Caco-2 (cell line): ENCODE measurements around the gene ENTPD1. TPM values are rescaled to one million over a fixed set of nuclear protein-coding genes. Genes with fewer than 3 reads are reported as not detected.

Experiments
- BruUV-seq: library from RNA; stranded (reverse); fragments of 400-500 nt; replicated peaks from 2 replicates; lab custom pipeline; 2021; lab: Mats Ljungman, UMichigan
- CTCF ChIA-PET: fragments of 300-600 bp; sonication (Branson Sonifier 250); formaldehyde crosslinking; loops from one replicate; lab custom pipeline; 2022; ENCODE audit warnings: antibody characterized with exemption; lab: Charles Lee
- POLR2A ChIA-PET: fragments of 300-600 bp; sonication (Branson Sonifier 250); formaldehyde crosslinking; loops from one replicate; lab custom pipeline; 2022; ENCODE audit warnings: antibody characterized with exemption; lab: Charles Lee
- DNase-seq, 2 experiments: peaks; one replicate each; pipeline versions ENCODE4 v3.0.0 to v3.0.0-alpha.2; 2020 to 2022
- H3K27me3 ChIP-seq: replicated peaks from 2 replicates; pipeline ENCODE4 v1.6.0; 2011; ENCODE audit warnings: low read length; ENCODE audit not compliant: control insufficient read depth, insufficient read depth
- H3K36me3 ChIP-seq: 2 replicates; pipeline ENCODE4 v1.5.1; 2011; ENCODE audit warnings: low read length; ENCODE audit not compliant: control insufficient read depth, insufficient read depth
- H3K4me1 ChIP-seq: fragments of 250-450 bp; sonication (Bioruptor Pico); 2 replicates; pipeline ENCODE4 v1.5.1; 2020; ENCODE audit warnings: mild to moderate bottlenecking
- H3K4me3 ChIP-seq: 2 replicates; pipeline ENCODE4 v1.5.1; 2011; ENCODE audit warnings: low read depth, mild to moderate bottlenecking, control low read depth, low read length
- H3K9me3 ChIP-seq: fragments of 250-450 bp; sonication (Bioruptor Pico); 2 replicates; pipeline ENCODE4 v1.5.1; 2020; ENCODE audit warnings: mild to moderate bottlenecking, moderate library complexity
- H3K27ac Mint-ChIP-seq: one replicate; pipeline ENCODE4 v1.8.0; 2022; ENCODE audit warnings: mixed read lengths; ENCODE audit not compliant: unreplicated experiment
- H3K27me3 Mint-ChIP-seq: one replicate; pipeline ENCODE4 v1.8.0; 2022; ENCODE audit warnings: mixed read lengths; ENCODE audit not compliant: insufficient read depth, unreplicated experiment
- H3K36me3 Mint-ChIP-seq: one replicate; pipeline ENCODE4 v1.8.0; 2022; ENCODE audit warnings: mild to moderate bottlenecking, mixed read lengths; ENCODE audit not compliant: insufficient read depth, unreplicated experiment
- H3K4me1 Mint-ChIP-seq: one replicate; pipeline ENCODE4 v1.8.0; 2022; ENCODE audit warnings: low read depth, mixed read lengths; ENCODE audit not compliant: unreplicated experiment
- H3K4me3 Mint-ChIP-seq: one replicate; pipeline ENCODE4 v1.8.0; 2022; ENCODE audit warnings: mild to moderate bottlenecking, moderate library complexity, mixed read lengths; ENCODE audit not compliant: unreplicated experiment
- H3K9me3 Mint-ChIP-seq: one replicate; pipeline ENCODE4 v1.8.0; 2022; ENCODE audit warnings: mixed read lengths; ENCODE audit not compliant: unreplicated experiment
- CTCF ChIP-seq, 2 experiments: fragments of 200-600 bp in 1 of 2; IDR thresholded peaks; 1 replicate in 1 of 2; 2 replicates in 1 of 2; pipeline versions ENCODE4 v1.5.1 to v1.8.0; 2011 to 2022; ENCODE audit warnings: antibody characterized with exemption in 1 of 2, control low read depth in 1 of 2, inconsistent platforms in 1 of 2, low read depth in 1 of 2, low read length in 1 of 2, mild to moderate bottlenecking in 1 of 2, moderate library complexity in 1 of 2; ENCODE audit not compliant: insufficient read depth in 1 of 2, severe bottlenecking in 1 of 2, unreplicated experiment in 1 of 2
- intact Hi-C: fragments of 100-400 bp; cut with micrococcal nuclease; formaldehyde crosslinking; loops from one replicate; pipeline ENCODE4 v1.10.0; 2022; ENCODE audit not compliant: unreplicated experiment
- total RNA-seq: library from RNA; stranded (reverse); gene quantifications from 2 replicates; pipeline ENCODE4 v1.2.3, GENCODE V29; 2022

Gene ENTPD1
- total RNA-seq, 1 experiment from 2014 or later: 2.2 TPM

- Histone ChIP-seq H3K4me3 (no peak overlapping the region), H3K9me3 (no peaks in the 10 kb centered on the region), H3K36me3 (no peaks in the 10 kb centered on the region), H3K27me3 (no peaks in the 10 kb centered on the region), H3K4me1 (no peaks in the 10 kb centered on the region)
- Mint-ChIP-seq H3K9me3 (no peaks in the 10 kb centered on the region), H3K27me3 (peaks cover 6% of the 10 kb centered on the region), H3K4me3 (no peak overlapping the region), H3K27ac (no peak overlapping the region), H3K36me3 (no peaks in the 10 kb centered on the region), H3K4me1 (no peaks in the 10 kb centered on the region)
- POLR2A ChIA-PET: no interaction called here
- DNase-seq: no peak
- no peak for TF ChIP-seq CTCF (IDR thresholded peaks at IDR 0.05; ENCODE audit: insufficient read depth in 1 of 2, low read depth in 1 of 2, low read length in 1 of 2, severe bottlenecking in 1 of 2, unreplicated experiment in 1 of 2)
- BruUV-seq: no TSS peak
- intact Hi-C loops: no loop called here
- CTCF ChIA-PET: interaction anchor here (1.1 kb wide), 1 partner anchor 58 kb away, joined by 3 read pairs; no protein-coding TSS in a partner anchor
Observed at GRCh38 chr10:95785942-95786669, 30.1 kb downstream of the ENTPD1 start.

- Mint-ChIP-seq H3K4me1 (no peaks in the 10 kb centered on the region), H3K27ac (no peak overlapping the region), H3K36me3 (peaks cover 4% of the 10 kb centered on the region), H3K27me3 (peaks cover 6% of the 10 kb centered on the region), H3K4me3 (no peak overlapping the region), H3K9me3 (no peaks in the 10 kb centered on the region)
- no peak for DNase-seq
- CTCF ChIA-PET: no interaction called here
- BruUV-seq: no TSS peak
- no peak overlapping the region for H3K4me3 ChIP-seq
- POLR2A ChIA-PET: no interaction called here
- no peaks in the 10 kb centered on the region for H3K9me3 ChIP-seq
- no peak for TF ChIP-seq CTCF (IDR thresholded peaks at IDR 0.05; ENCODE audit: insufficient read depth in 1 of 2, low read depth in 1 of 2, low read length in 1 of 2, severe bottlenecking in 1 of 2, unreplicated experiment in 1 of 2)
- intact Hi-C loops: no loop called here
- no peaks in the 10 kb centered on the region for H3K4me1 ChIP-seq
- no peaks in the 10 kb centered on the region for H3K36me3 ChIP-seq
- no peaks in the 10 kb centered on the region for H3K27me3 ChIP-seq
Observed at GRCh38 chr10:95787447-95787846, 31.5 kb downstream of the ENTPD1 start.

- Histone ChIP-seq H3K36me3 (no peaks in the 10 kb centered on the region), H3K9me3 (no peaks in the 10 kb centered on the region), H3K4me1 (no peaks in the 10 kb centered on the region), H3K27me3 (no peaks in the 10 kb centered on the region), H3K4me3 (no peak overlapping the region)
- Mint-ChIP-seq H3K4me1 (no peaks in the 10 kb centered on the region), H3K4me3 (no peak overlapping the region), H3K36me3 (peaks cover 4% of the 10 kb centered on the region), H3K27me3 (peaks cover 2% of the 10 kb centered on the region), H3K9me3 (no peaks in the 10 kb centered on the region), H3K27ac (no peak overlapping the region)
- no peak for TF ChIP-seq CTCF (IDR thresholded peaks at IDR 0.05; ENCODE audit: insufficient read depth in 1 of 2, low read depth in 1 of 2, low read length in 1 of 2, severe bottlenecking in 1 of 2, unreplicated experiment in 1 of 2)
- no peak for DNase-seq
- POLR2A ChIA-PET: no interaction called here
- no TSS peak for BruUV-seq
- CTCF ChIA-PET: no interaction called here
- intact Hi-C loops: no loop called here
Observed at GRCh38 chr10:95788830-95789229, 32.9 kb downstream of the ENTPD1 start.
